GM21423 (cell line): ENCODE measurements around the gene ADGRD1.

Source experiments
- ATAC-seq: cut with Tn5 transposase; IDR thresholded peaks from one replicate; pipeline ENCODE4 v1.9.1; 2021; ENCODE audit warnings: mild to moderate bottlenecking, moderate library complexity; ENCODE audit not compliant: unreplicated experiment

Gene ADGRD1

DNA sequence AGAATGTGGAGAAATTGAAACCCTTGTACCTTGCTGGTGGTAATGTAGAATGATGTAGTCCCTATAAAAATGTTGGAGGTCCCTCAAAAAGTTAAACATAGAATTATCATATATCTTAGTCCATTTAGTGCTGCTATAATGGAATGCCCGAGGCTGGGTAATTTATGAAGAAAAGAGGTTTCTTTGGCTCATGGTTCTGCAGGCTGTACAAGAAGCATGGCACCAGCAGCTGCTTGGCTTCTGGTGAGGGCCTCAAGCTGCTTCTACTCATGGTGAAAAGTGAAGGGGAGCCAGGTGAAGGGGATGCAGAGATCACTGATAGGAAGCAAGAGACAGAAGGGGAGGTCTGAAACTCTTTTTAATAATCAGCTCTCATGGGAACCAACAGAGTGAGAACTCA, 233.9 kb downstream of the ADGRD1 start:
- no peak for ATAC-seq

GRCh38 chr12:131188131-131189050, 234.7 kb downstream of the ADGRD1 start:
- no peak for ATAC-seq

GRCh38 chr12:131189781-131190180, 236.1 kb downstream of the ADGRD1 start:
- no peak for ATAC-seq

DNA sequence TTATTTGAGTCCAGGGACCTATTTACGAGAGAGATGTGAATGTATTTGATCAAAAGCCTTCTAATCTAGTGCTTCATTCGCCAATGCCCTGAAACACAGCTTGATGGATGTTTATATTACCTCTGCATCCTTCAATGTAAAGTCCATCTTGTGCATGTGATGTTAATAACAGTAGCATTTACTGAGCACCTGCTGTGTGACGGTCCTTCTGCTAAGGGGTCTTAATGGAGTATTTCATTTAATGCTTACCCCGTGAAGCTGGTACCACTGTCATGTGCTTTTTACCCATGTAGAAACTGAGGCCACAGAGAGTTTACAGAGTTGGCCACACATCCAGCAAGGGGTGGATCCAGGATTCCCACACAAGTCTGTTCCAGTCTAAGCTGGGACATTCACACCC, 237.3 kb downstream of the ADGRD1 start:
- ATAC-seq: no peak
